Progenitor cell of endocrine pancreas (in vitro differentiated cells): ENCODE measurements around the gene PRAC2. TPM values are rescaled to one million over a fixed set of nuclear protein-coding genes. Genes with fewer than 3 reads are reported as not detected.

Source experiments
- DNase-seq: peaks from one replicate; pipeline ENCODE4 v3.0.0; 2021; ENCODE audit warnings: low spot score; ENCODE audit not compliant: unreplicated experiment
- H3K27ac Mint-ChIP-seq: 2 replicates; pipeline ENCODE4 v1.8.0; 2021; ENCODE audit warnings: mild to moderate bottlenecking, moderate library complexity, mixed read lengths
- H3K27me3 Mint-ChIP-seq: 2 replicates; pipeline ENCODE4 v1.8.0; 2021; ENCODE audit warnings: mixed read lengths
- H3K36me3 Mint-ChIP-seq: 2 replicates; pipeline ENCODE4 v1.8.0; 2022; ENCODE audit warnings: mixed read lengths; ENCODE audit not compliant: insufficient read depth
- H3K4me1 Mint-ChIP-seq: 2 replicates; pipeline ENCODE4 v1.8.0; 2021; ENCODE audit warnings: low read depth, mixed read lengths
- H3K4me3 Mint-ChIP-seq: 2 replicates; pipeline ENCODE4 v1.8.0; 2021; ENCODE audit warnings: low read depth, mild to moderate bottlenecking, moderate library complexity, mixed read lengths
- H3K9me3 Mint-ChIP-seq: 2 replicates; pipeline ENCODE4 v1.8.0; 2021; ENCODE audit warnings: low read depth, mixed read lengths
- total RNA-seq: library from RNA; stranded (reverse); gene quantifications from 2 replicates; pipeline ENCODE4 v1.2.1, GENCODE V29; 2021
- TF ChIP-seq, protein P1 (sequence below): fragments of 200-600 bp; sonication (generic); IDR thresholded peaks from one replicate; pipeline ENCODE4 v1.5.0; 2021; ENCODE audit warnings: antibody characterized with exemption, mild to moderate bottlenecking; ENCODE audit not compliant: unreplicated experiment

PRAC2 gene
- total RNA-seq, 1 donor from 2014 or later = not detected

DNA sequence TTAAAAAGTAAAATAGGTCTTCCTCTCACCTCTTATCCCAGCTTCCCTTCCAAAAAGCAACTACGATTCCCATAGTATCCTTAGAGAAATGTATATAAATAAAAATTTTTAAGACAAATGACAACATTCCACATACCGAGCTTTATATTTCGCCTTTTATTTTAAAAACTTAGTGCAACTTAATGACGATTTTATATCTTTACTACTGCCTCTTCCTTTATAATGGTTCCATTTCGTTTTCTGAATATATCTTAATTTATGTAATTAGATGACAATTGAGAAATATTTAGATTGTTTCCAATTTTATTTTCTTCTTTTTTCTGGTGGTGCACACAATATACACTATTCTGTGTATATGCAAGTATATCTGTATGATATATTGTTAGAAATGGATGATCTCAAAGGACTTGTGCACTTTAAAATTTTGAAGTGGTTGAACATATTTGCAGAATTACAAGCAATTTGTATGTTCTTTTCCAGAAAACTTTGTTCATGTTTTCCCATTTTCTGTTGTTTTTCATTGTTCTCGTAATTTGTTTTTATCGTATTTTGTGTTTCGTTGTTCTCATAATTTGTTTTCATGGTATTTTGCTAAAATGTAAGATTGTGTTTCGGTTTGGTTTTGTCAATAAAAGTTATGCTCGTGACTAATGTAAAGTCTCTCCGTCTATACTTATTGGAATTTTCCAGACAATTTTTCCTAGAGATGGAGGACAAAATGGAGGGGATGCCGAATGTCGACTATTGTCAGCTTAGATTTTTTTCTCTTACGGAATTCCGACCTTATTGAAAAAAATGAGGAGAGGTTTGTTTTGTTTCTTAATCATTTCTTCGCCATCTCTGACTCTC is 26.0 kb downstream of the PRAC2 start:
- no peak for DNase-seq
- Mint-ChIP-seq H3K4me3 (no peak overlapping the region), H3K36me3 (no peaks in the 10 kb centered on the region), H3K27me3 (peaks cover 95% of the 10 kb centered on the region), H3K9me3 (no peaks in the 10 kb centered on the region), H3K27ac (no peak overlapping the region), H3K4me1 (peaks cover 19% of the 10 kb centered on the region)
- TF ChIP-seq, protein P1, sequence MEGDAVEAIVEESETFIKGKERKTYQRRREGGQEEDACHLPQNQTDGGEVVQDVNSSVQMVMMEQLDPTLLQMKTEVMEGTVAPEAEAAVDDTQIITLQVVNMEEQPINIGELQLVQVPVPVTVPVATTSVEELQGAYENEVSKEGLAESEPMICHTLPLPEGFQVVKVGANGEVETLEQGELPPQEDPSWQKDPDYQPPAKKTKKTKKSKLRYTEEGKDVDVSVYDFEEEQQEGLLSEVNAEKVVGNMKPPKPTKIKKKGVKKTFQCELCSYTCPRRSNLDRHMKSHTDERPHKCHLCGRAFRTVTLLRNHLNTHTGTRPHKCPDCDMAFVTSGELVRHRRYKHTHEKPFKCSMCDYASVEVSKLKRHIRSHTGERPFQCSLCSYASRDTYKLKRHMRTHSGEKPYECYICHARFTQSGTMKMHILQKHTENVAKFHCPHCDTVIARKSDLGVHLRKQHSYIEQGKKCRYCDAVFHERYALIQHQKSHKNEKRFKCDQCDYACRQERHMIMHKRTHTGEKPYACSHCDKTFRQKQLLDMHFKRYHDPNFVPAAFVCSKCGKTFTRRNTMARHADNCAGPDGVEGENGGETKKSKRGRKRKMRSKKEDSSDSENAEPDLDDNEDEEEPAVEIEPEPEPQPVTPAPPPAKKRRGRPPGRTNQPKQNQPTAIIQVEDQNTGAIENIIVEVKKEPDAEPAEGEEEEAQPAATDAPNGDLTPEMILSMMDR = no peak

DNA sequence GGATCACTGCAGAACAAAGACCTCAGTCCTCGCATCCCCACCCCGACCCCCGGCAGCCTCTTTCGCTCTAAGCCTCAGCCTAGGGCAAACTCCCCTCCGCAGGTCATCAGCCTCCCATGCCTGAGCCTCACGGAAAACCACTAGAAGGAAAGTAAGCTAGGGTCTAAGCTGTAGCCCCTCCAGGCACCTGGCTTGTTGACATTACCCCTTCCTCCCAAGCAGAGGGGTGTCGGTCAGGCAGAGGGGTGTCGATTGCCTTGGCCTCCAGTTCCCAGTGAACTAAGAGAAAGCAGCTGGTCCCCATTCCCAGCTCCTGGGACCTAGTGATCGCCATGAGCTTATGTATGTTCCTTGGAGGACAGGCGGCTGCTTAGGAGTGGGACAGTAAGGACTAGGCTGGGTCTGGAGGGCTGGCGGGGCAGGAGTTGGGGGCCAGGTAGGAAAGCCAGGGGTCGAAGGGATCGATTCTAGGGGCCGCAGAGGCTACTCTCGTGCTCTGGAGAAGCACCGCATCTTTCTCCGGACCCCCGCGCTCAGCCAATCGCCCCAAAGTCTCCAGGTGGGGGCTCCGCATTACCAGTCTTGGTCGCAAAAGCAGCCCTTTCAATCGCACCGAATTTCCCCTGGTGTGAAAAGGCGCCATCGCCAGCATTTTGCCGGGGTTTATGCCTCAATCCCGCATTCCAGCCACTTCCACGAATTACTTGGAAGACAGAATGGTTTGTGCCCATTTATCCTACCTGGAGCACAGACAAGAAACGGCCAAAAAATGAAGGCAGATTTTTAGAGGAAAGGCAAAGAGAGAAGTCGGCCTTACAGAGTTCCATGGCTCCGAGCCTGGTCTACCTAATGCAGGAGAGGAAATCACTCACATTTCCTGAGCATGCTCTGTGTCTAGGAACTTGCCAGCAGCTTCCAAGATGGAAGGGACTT is 26.9 kb downstream of the PRAC2 start:
- DNase-seq = no peak
- Mint-ChIP-seq H3K9me3 (no peaks in the 10 kb centered on the region), H3K27me3 (peaks cover 94% of the 10 kb centered on the region), H3K4me3 (no peak overlapping the region), H3K4me1 (peaks cover 19% of the 10 kb centered on the region), H3K27ac (no peak overlapping the region), H3K36me3 (no peaks in the 10 kb centered on the region)
- TF ChIP-seq, protein P1 = no peak

- no peaks in the 10 kb centered on the region for H3K9me3 Mint-ChIP-seq
- TF ChIP-seq, protein P1 = no peak
- H3K27me3 Mint-ChIP-seq = peaks cover 94% of the 10 kb centered on the region
- no peak for DNase-seq
- H3K4me3 Mint-ChIP-seq = no peak overlapping the region
- peaks cover 19% of the 10 kb centered on the region for H3K4me1 Mint-ChIP-seq
- no peaks in the 10 kb centered on the region for H3K36me3 Mint-ChIP-seq
- H3K27ac Mint-ChIP-seq = no peak overlapping the region
Observed at GRCh38 chr17:48751172-48751571, 28.2 kb downstream of the PRAC2 start.

DNA sequence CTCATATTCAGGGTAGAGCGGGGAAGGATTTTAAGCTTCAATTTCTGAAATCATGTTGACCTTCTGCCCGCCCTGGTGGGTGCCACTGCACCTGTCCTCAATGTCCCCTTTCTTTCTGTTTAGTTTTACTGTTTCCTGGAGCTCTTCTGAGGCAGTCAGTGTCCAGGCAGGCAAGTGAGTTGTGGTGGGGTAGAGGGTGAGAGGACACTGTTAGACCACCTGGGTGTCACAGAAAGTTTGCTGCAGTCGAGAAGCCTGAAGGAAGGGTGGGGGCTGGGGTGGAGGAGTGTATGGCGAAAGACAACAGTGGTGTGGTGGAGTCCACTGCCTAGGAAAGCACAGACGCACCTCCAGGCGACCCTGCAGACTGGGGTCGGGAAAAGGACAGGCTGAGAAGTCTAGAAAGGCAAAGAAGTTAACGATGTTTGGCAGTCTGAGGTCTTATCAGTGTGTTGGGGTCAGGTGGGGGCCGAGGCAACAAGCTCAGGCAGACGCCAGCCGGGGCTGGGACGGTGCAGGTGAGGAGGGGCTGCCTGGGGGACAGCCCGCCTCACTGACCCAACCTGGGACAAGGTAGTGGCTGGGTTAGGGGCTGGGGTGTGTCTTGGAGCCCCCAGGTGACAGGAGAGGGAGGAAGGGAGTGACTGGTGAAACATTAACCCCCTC is 28.9 kb downstream of the PRAC2 start:
- peaks cover 19% of the 10 kb centered on the region for H3K4me1 Mint-ChIP-seq
- DNase-seq = no peak

More for the DNA sequence above, 28.9 kb downstream of the PRAC2 start:
- no peaks in the 10 kb centered on the region for H3K9me3 Mint-ChIP-seq
- TF ChIP-seq, protein P1 = no peak
- H3K4me3 Mint-ChIP-seq = peak overlapping the region; percentile 58
- peaks cover 93% of the 10 kb centered on the region for H3K27me3 Mint-ChIP-seq
- H3K36me3 Mint-ChIP-seq = no peaks in the 10 kb centered on the region
- H3K27ac Mint-ChIP-seq = peak overlapping the region; percentile 81
